ENCODE measurements around the gene MEP1B.
"Not testable (repeated sequence)": the region's sequence is repeated elsewhere in the genome, so short reads cannot be mapped to it uniquely, and the experiment has no call there.

DNA sequence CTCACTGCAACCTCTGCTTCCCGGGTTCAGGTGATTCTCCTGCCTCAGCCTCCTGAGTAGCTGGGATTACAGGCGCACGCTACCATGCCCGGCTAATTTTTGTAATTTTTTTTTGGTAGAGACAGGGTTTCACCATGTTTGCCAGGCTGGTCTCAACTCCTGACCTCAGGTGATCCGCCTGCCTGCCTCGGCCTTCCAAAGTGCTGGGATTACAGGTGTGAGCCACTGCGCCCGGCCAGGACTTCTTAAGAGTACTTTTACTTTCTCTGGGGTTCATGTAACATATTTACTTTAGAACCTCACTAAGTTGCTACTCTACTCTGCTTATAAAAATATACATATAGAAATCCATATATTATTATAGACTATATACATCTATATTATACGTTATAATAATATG, 31.2 kb upstream of the MEP1B start:
- not testable (repeated sequence) for TF ChIP-seq CTCF (IDR thresholded peaks at IDR 0.05; ENCODE audit: low read length); EZH2 (IDR thresholded peaks at IDR 0.05; ENCODE audit: borderline replicate concordance, low read length)

Measured in OCI-LY1 (cell line).